Measurements from ENCODE around the gene IMMP2L.

DNA sequence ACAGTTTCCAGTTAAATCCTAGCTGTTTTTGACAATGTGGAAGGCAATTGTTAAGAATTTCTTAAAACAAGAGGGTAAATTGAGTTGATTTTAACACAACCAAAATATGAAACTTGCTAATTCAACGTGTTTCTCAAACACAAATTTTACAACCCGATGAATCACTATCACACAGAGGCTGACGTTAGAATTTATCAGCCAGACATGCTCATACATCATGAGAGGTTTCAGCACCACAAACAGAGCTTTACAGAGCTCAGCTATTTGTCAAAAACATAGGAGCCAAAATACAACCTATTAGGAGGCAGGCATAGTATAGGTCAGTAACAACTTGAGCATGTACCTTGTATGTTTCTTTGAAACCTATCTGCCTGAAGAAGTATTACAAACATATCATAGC lies 435.3 kb downstream of the IMMP2L start:
- TF ChIP-seq POLR2A (IDR thresholded peaks at IDR 0.05), result no peak
- TF ChIP-seq, protein P1, sequence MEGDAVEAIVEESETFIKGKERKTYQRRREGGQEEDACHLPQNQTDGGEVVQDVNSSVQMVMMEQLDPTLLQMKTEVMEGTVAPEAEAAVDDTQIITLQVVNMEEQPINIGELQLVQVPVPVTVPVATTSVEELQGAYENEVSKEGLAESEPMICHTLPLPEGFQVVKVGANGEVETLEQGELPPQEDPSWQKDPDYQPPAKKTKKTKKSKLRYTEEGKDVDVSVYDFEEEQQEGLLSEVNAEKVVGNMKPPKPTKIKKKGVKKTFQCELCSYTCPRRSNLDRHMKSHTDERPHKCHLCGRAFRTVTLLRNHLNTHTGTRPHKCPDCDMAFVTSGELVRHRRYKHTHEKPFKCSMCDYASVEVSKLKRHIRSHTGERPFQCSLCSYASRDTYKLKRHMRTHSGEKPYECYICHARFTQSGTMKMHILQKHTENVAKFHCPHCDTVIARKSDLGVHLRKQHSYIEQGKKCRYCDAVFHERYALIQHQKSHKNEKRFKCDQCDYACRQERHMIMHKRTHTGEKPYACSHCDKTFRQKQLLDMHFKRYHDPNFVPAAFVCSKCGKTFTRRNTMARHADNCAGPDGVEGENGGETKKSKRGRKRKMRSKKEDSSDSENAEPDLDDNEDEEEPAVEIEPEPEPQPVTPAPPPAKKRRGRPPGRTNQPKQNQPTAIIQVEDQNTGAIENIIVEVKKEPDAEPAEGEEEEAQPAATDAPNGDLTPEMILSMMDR (IDR thresholded peaks at IDR 0.05), result no peak

Data from body of pancreas (tissue), 4 donors.